Endometrial microvascular endothelial cells (primary cell): ENCODE data around the gene APCDD1L. TPM values are rescaled to one million over a fixed set of nuclear protein-coding genes. Genes with fewer than 3 reads are reported as not detected.
"Not testable (repeated sequence)": the region's sequence is repeated elsewhere in the genome, so short reads cannot be mapped to it uniquely, and the experiment has no call there.

Experiments
- in situ Hi-C: cut with HindIII; loops from 2 replicates; pipeline ENCODE4 v1.10.0; 2017; ENCODE audit warnings: low sequenced_read_pairs, low pct_unique_long_range_greater_than_20kb; ENCODE audit errors: inconsistent ontology term
- total RNA-seq: library from RNA; depleted of rRNA; stranded (reverse); fragments of >200 nt; gene quantifications from one replicate; pipeline ENCODE4 v1.2.3, GENCODE V29; 2015; ENCODE audit errors: inconsistent ontology term

Gene APCDD1L
- total RNA-seq, 1 donor from 2014 or later, result 1.1 TPM

GRCh38 chr20:58435237-58435636 lies 80.0 kb downstream of the APCDD1L start:
- in situ Hi-C loops, result no loop called here

GRCh38 chr20:58434326-58434725 lies 80.9 kb downstream of the APCDD1L start:
- in situ Hi-C loops, result no loop called here

- in situ Hi-C loops, result no loop called here
These were observed 81.4 kb downstream of the APCDD1L start for GRCh38 chr20:58433759-58434158.

- in situ Hi-C loops, result no loop called here
These were observed 82.1 kb downstream of the APCDD1L start for GRCh38 chr20:58433029-58433647.

- in situ Hi-C loops, result no loop called here
These were observed 82.8 kb downstream of the APCDD1L start for GRCh38 chr20:58432186-58432954.

- in situ Hi-C loops, result no loop called here
These were observed 84.1 kb downstream of the APCDD1L start for GRCh38 chr20:58431134-58431533.

- in situ Hi-C loops, result no loop called here
These were observed 85.9 kb downstream of the APCDD1L start for GRCh38 chr20:58429303-58429702.

- in situ Hi-C loops, result no loop called here
These were observed 86.8 kb downstream of the APCDD1L start for GRCh38 chr20:58428364-58428763.

GRCh38 chr20:58427571-58427970 lies 87.6 kb downstream of the APCDD1L start:
- in situ Hi-C loops, result not testable (repeated sequence)

- in situ Hi-C loops, result no loop called here
These were observed 90.8 kb downstream of the APCDD1L start for GRCh38 chr20:58424218-58424969.

- in situ Hi-C loops, result no loop called here
These were observed 93.7 kb downstream of the APCDD1L start for GRCh38 chr20:58421497-58421850.

GRCh38 chr20:58420798-58421496 lies 94.3 kb downstream of the APCDD1L start:
- in situ Hi-C loops, result no loop called here

- in situ Hi-C loops, result no loop called here
These were observed 96.0 kb downstream of the APCDD1L start for GRCh38 chr20:58418949-58419748.

GRCh38 chr20:58417438-58417837 lies 97.8 kb downstream of the APCDD1L start:
- in situ Hi-C loops, result no loop called here

- in situ Hi-C loops, result no loop called here
These were observed 98.4 kb downstream of the APCDD1L start for GRCh38 chr20:58416835-58417234.

GRCh38 chr20:58416057-58416456 lies 99.1 kb downstream of the APCDD1L start:
- in situ Hi-C loops, result no loop called here

- in situ Hi-C loops, result not testable (repeated sequence)
These were observed 100.4 kb downstream of the APCDD1L start for GRCh38 chr20:58414786-58415185.

- in situ Hi-C loops, result not testable (repeated sequence)
These were observed 101.0 kb downstream of the APCDD1L start for GRCh38 chr20:58414216-58414615.
